ENCODE measurements around the gene PREPL. TPM values are rescaled to one million over a fixed set of nuclear protein-coding genes. Genes with fewer than 3 reads are reported as not detected.

The PREPL gene
- total and polyA plus RNA-seq, 2 of the 8 experiments (the other 6 are each of a cell fraction or from before 2014, with no cell fraction given): 13.6 to 38.9 TPM

- no peak for TF ChIP-seq TCF12 (IDR thresholded peaks at IDR 0.05; ENCODE audit: low read depth, low read length)
- TF ChIP-seq SRF (IDR thresholded peaks at IDR 0.05; ENCODE audit: low read depth, low read length): peak; percentile 21; the same call in 1 of the 2 replicates
- no peak for TF ChIP-seq JUN (IDR thresholded peaks at IDR 0.05; ENCODE audit: low read depth, low read length)
- TF ChIP-seq CEBPB (IDR thresholded peaks at IDR 0.05; ENCODE audit: low read depth, low read length): peak; percentile 94
- no peak for TF ChIP-seq KDM1A (IDR thresholded peaks at IDR 0.05; ENCODE audit: borderline replicate concordance, low read length)
- TF ChIP-seq SIRT6 (IDR thresholded peaks at IDR 0.05; ENCODE audit: low read length): no peak
- TF ChIP-seq ASH2L (IDR thresholded peaks at IDR 0.05; ENCODE audit: low read length): peak; percentile 98
- no peak for TF ChIP-seq GABPA (IDR thresholded peaks at IDR 0.05; ENCODE audit: borderline replicate concordance, insufficient read depth, low read length)
- TF ChIP-seq CBX5 (IDR thresholded peaks at IDR 0.05; ENCODE audit: low read depth, low read length): no peak
- TF ChIP-seq BRCA1 (IDR thresholded peaks at IDR 0.05; ENCODE audit: low read depth, low read length): no peak
- TF ChIP-seq TAF7 (optimal IDR thresholded peaks at IDR 0.05; ENCODE audit: borderline replicate concordance, low read depth, low read length): peak; percentile 32
- no peak for TF ChIP-seq JUND (IDR thresholded peaks at IDR 0.05; ENCODE audit: low read length)
- TF ChIP-seq SP1 (IDR thresholded peaks at IDR 0.05; ENCODE audit: low read depth, low read length): no peak
- TF ChIP-seq EZH2 (IDR thresholded peaks at IDR 0.05; ENCODE audit: low read depth, low read length, severe bottlenecking): no peak
- TF ChIP-seq RFX5 (IDR thresholded peaks at IDR 0.05; ENCODE audit: borderline replicate concordance, low read depth, low read length): 0 out of 2 replicates have a peak, but pooled peaks have one; percentile 11
- TF ChIP-seq EGR1 (IDR thresholded peaks at IDR 0.05; ENCODE audit: borderline replicate concordance, low read depth, low read length): no peak
- TF ChIP-seq TBP (IDR thresholded peaks at IDR 0.05; ENCODE audit: low read depth, low read length): peak; percentile 76
- no peak for TF ChIP-seq CHD2 (IDR thresholded peaks at IDR 0.05; ENCODE audit: low read length)
- TF ChIP-seq MAFK (IDR thresholded peaks at IDR 0.05; ENCODE audit: low read depth, low read length): no peak
- TF ChIP-seq CHD1 (IDR thresholded peaks at IDR 0.05; ENCODE audit: low read depth, low read length): no peak
- TF ChIP-seq, protein P1, sequence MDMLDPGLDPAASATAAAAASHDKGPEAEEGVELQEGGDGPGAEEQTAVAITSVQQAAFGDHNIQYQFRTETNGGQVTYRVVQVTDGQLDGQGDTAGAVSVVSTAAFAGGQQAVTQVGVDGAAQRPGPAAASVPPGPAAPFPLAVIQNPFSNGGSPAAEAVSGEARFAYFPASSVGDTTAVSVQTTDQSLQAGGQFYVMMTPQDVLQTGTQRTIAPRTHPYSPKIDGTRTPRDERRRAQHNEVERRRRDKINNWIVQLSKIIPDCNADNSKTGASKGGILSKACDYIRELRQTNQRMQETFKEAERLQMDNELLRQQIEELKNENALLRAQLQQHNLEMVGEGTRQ (IDR thresholded peaks at IDR 0.05; ENCODE audit: low read length): no peak
- TF ChIP-seq HDAC2 (IDR thresholded peaks at IDR 0.05; ENCODE audit: borderline replicate concordance in 1 of 2, low read depth in 2 of 2, low read length in 2 of 2): peak in 1 of 2 experiments; percentile 66; a peak in 1 of 4 replicates
- TF ChIP-seq TEAD4 (IDR thresholded peaks at IDR 0.05; ENCODE audit: low read depth, low read length): peak; percentile 79
- peak; percentile 54 for TF ChIP-seq SAP30 (IDR thresholded peaks at IDR 0.05; ENCODE audit: insufficient read depth, insufficient replicate concordance, low read length)
These were observed at the start of gene PREPL, which contains the start of gene CAMKMT (continued) for GRCh38 chr2:44361330-44362206.

Data from H1 (cell line).